CD4-positive, alpha-beta T cell (primary cell): ENCODE data around the gene SCNM1. TPM values are rescaled to one million over a fixed set of nuclear protein-coding genes. Genes with fewer than 3 reads are reported as not detected.

Experiments
- ATAC-seq: fragments of 200-7000 bp; cut with Tn5 transposase; one replicate; pipeline ENCODE4 v1.10.0; 2022; ENCODE audit warnings: mild to moderate bottlenecking; ENCODE audit not compliant: poor library complexity
- CTCF ChIA-PET: fragments of 350-600 bp; sonication (Branson Sonifier 250); formaldehyde crosslinking; loops from one replicate; lab custom pipeline; 2021; ENCODE audit warnings: antibody characterized with exemption, inconsistent platforms; lab: Charles Lee
- POLR2A ChIA-PET: fragments of 350-600 bp; sonication (Branson Sonifier 250); formaldehyde crosslinking; loops from one replicate; lab custom pipeline; 2021; ENCODE audit warnings: antibody characterized with exemption, inconsistent platforms; lab: Charles Lee
- DNase-seq, 14 experiments: peaks; one replicate each; pipeline ENCODE4 v3.0.0-alpha.2; 2013 to 2020; ENCODE audit warnings: mixed read lengths in 2 of 14
- H3K27ac ChIP-seq, 2 donors: one replicate each; pipeline versions ENCODE4 v1.5.1 to v1.7.0; 2013; ENCODE audit warnings: low read length in 2 of 2, low read depth in 1 of 2, mild to moderate bottlenecking in 1 of 2
- H3K27me3 ChIP-seq, 2 experiments: 1 replicate in 1 of 2; 2 replicates in 1 of 2; pipeline versions ENCODE4 v1.6.1 to v1.7.0; 2013; ENCODE audit warnings: low read length in 2 of 2, control low read depth in 1 of 2, mild to moderate bottlenecking in 1 of 2, moderate library complexity in 1 of 2; ENCODE audit not compliant: insufficient read depth in 2 of 2, control insufficient read depth in 1 of 2
- H3K36me3 ChIP-seq: one replicate; pipeline ENCODE4 v1.6.1; 2013; ENCODE audit warnings: low read length, control low read depth; ENCODE audit not compliant: insufficient read depth
- H3K4me1 ChIP-seq: one replicate; pipeline ENCODE4 v1.6.1; 2013; ENCODE audit warnings: low read length, control low read depth; ENCODE audit not compliant: insufficient read depth
- H3K4me3 ChIP-seq: one replicate; pipeline ENCODE4 v1.5.1; 2013; ENCODE audit warnings: mild to moderate bottlenecking, low read length, moderate library complexity
- H3K9me3 ChIP-seq, 2 experiments: 1 replicate in 1 of 2; 2 replicates in 1 of 2; pipeline versions ENCODE4 v1.6.1 to v1.7.0; 2013; ENCODE audit warnings: low read length in 2 of 2, mild to moderate bottlenecking in 2 of 2, control low read depth in 1 of 2, moderate library complexity in 1 of 2; ENCODE audit not compliant: control insufficient read depth in 1 of 2, insufficient read depth in 1 of 2
- H3K27ac Mint-ChIP-seq: one replicate; pipeline ENCODE4 v1.8.0; 2020; ENCODE audit warnings: mixed read lengths
- H3K27me3 Mint-ChIP-seq: one replicate; pipeline ENCODE4 v1.8.0; 2021; ENCODE audit warnings: mixed read lengths
- H3K36me3 Mint-ChIP-seq: one replicate; pipeline ENCODE4 v1.8.0; 2021; ENCODE audit warnings: low read depth, mixed read lengths
- H3K4me1 Mint-ChIP-seq: one replicate; pipeline ENCODE4 v1.8.0; 2021; ENCODE audit warnings: low read depth, mixed read lengths
- H3K4me3 Mint-ChIP-seq: one replicate; pipeline ENCODE4 v1.8.0; 2020; ENCODE audit warnings: mild to moderate bottlenecking, mixed read lengths
- H3K9me3 Mint-ChIP-seq: one replicate; pipeline ENCODE4 v1.8.0; 2020; ENCODE audit warnings: mixed read lengths
- CTCF ChIP-seq: fragments of 200-600 bp; IDR thresholded peaks from one replicate; pipeline ENCODE4 v1.8.0; 2022; ENCODE audit warnings: antibody characterized with exemption, mild to moderate bottlenecking
- intact Hi-C, 2 experiments: fragments of 100-400 bp; cut with DNase I in 1 of 2; cut with micrococcal nuclease in 1 of 2; formaldehyde crosslinking; loops; one replicate each; pipeline versions ENCODE4 v1.15.1 to v1.9.0; 2023 to 2025; cut with DNase I, micrococcal nuclease
- total RNA-seq, 174 experiments: library from RNA in 2 of 174; stranded (reverse) in 2 of 174; gene quantifications; one replicate each; pipeline ENCODE4 v1.2.3 and lab custom pipeline; 2021 to 2026

The SCNM1 gene
- total RNA-seq, 2 experiments from 2014 or later = 35.2 to 35.7 TPM

- ChIA-PET CTCF (no interaction called here), POLR2A (interaction anchor here (5.4 kb wide), 1 partner anchor 10 kb away, joined by 26 read pairs; the partner anchor contains the start of gene TNFAIP8L2)
- Histone ChIP-seq H3K4me1 (peaks cover 26% of the 10 kb centered on the region), H3K4me3 (peak overlapping the region; percentile 81), H3K27me3 (no peaks in the 10 kb centered on the region), H3K36me3 (no peaks in the 10 kb centered on the region), H3K9me3 (no peaks in the 10 kb centered on the region), H3K27ac (no peak overlapping the region)
- intact Hi-C loops = no loop called here
- ATAC-seq = no peak
- Mint-ChIP-seq H3K36me3 (peaks cover 5% of the 10 kb centered on the region), H3K27ac (peak overlapping the region; percentile 76), H3K4me1 (peaks cover 18% of the 10 kb centered on the region), H3K27me3 (no peaks in the 10 kb centered on the region), H3K9me3 (no peaks in the 10 kb centered on the region), H3K4me3 (peak overlapping the region; percentile 98)
- no peak for TF ChIP-seq CTCF
- DNase-seq = no peak
Observed at GRCh38 chr1:151147132-151147503, 18.8 kb upstream of the SCNM1 start.

- no peaks in the 10 kb centered on the region for H3K9me3 ChIP-seq
- DNase-seq = no peak
- Mint-ChIP-seq H3K36me3 (peaks cover 5% of the 10 kb centered on the region), H3K4me3 (peak overlapping the region; percentile 98), H3K27ac (no peak overlapping the region), H3K4me1 (peaks cover 18% of the 10 kb centered on the region), H3K9me3 (no peaks in the 10 kb centered on the region), H3K27me3 (no peaks in the 10 kb centered on the region)
- peaks cover 26% of the 10 kb centered on the region for H3K4me1 ChIP-seq
- H3K4me3 ChIP-seq = no peak overlapping the region
- no peak overlapping the region for H3K27ac ChIP-seq
- no peak for TF ChIP-seq CTCF
- H3K27me3 ChIP-seq = no peaks in the 10 kb centered on the region
- intact Hi-C loops = no loop called here
- CTCF ChIA-PET = no interaction called here
- ATAC-seq = no peak
- no peaks in the 10 kb centered on the region for H3K36me3 ChIP-seq
- POLR2A ChIA-PET = interaction anchor here (1.5 to 5.4 kb wide), 2 partner anchors 10 to 27 kb away, joined by 3 to 26 read pairs; partner anchors contain the start of gene TNFAIP8L2
Observed at GRCh38 chr1:151147665-151148064, 18.3 kb upstream of the SCNM1 start.

- H3K27me3 Mint-ChIP-seq = no peaks in the 10 kb centered on the region
- ATAC-seq = peak; percentile 81
- peak within 1 kb of the TSS; percentile 56 to 70 for H3K27ac ChIP-seq
- no peaks in the 10 kb centered on the region for H3K9me3 Mint-ChIP-seq
- peak; percentile 56 to 89 (median 75) for DNase-seq
- H3K4me3 ChIP-seq = peak within 1 kb of the TSS; percentile 77
- TF ChIP-seq CTCF = no peak
- H3K4me1 Mint-ChIP-seq = peaks cover 57% of the 10 kb centered on the region
- H3K36me3 Mint-ChIP-seq = peaks cover 45% of the 10 kb centered on the region
- H3K9me3 ChIP-seq = no peaks in the 10 kb centered on the region
- peak within 1 kb of the TSS; percentile 99 for H3K4me3 Mint-ChIP-seq
- ChIA-PET CTCF (interaction anchor here (1.2 to 7.8 kb wide), 4 partner anchors 55 to 132 kb away, joined by 3 to 61 read pairs (median 32); partner anchors contain the start of gene GABPB2), POLR2A (interaction anchor here (0.6 to 4.3 kb wide), 30 partner anchors 10 to 793 kb away, joined by 3 to 64 read pairs (median 6); partner anchors contain the start of genes CDC42SE1, GABPB2, GOLPH3L and LYSMD1)
- H3K4me1 ChIP-seq = peaks cover 53% of the 10 kb centered on the region
- no peaks in the 10 kb centered on the region for H3K27me3 ChIP-seq
- H3K36me3 ChIP-seq = peaks cover 25% of the 10 kb centered on the region
- H3K27ac Mint-ChIP-seq = peak within 1 kb of the TSS; percentile 85
- intact Hi-C loops = loop anchor here (1.0 to 10.0 kb wide), 7 partner anchors 56 to 692 kb away; partner anchors contain the start of genes ENSA (in 1 of the 2), MINDY1 (in 1 of the 2) and PRUNE1 (in 1 of the 2)
Observed at GRCh38 chr1:151156515-151156819, 9.5 kb upstream of the SCNM1 start, which contains the start of gene TNFAIP8L2. TNFAIP8L2 (plus strand) TSS chr1:151156649; CDS start chr1:151158698, 2,049 bp downstream.
